ENCODE measurements around the gene MANSC4. TPM values are rescaled to one million over a fixed set of nuclear protein-coding genes. Genes with fewer than 3 reads are reported as not detected.

MANSC4 gene
- total and polyA plus RNA-seq, 2 donors (not counting 3 experiments of a cell fraction or from before 2014, with no cell fraction given): not detected

DNA sequence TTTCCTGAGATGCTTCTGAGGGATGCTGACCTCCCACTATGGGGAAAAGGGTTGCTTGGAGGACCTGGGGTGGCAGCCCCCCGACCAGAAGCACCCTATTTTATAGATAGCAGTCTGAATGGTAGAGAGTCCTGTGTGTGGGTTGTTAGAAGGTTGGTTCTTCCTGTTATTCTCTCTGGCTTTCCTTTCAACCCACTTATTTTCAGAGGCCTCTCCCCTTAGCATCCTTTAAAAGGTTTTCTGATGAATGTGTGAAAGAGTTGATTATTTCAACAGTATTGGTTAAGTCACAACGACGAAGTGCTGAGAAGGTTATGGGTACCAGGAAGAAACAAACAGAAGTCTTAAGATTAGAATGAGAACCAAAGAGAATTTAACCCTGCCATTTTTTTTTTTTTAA, 20.8 kb upstream of the MANSC4 start:
- Histone ChIP-seq H3K4me2 (ENCODE audit: insufficient read depth, low read length) (no peak overlapping the region), H3K9ac (replicated peaks; ENCODE audit: extremely low read depth, insufficient read depth, low read length) (no peak overlapping the region), H3K27me3 (ENCODE audit: control insufficient read depth in 2 of 2, insufficient read depth in 2 of 2, low read length in 2 of 2) (no peaks in the 10 kb centered on the region), H3K4me3 (replicated peaks in 1 of 3; ENCODE audit: insufficient read depth in 1 of 3, low read depth in 1 of 3, low read length in 3 of 3) (no peak overlapping the region), H3K36me3 (ENCODE audit: control insufficient read depth in 2 of 2, extremely low read depth in 1 of 2, insufficient read depth in 2 of 2, low read length in 2 of 2) (peaks cover 2 to 3% of the 10 kb centered on the region in 2 experiments), H2AFZ (ENCODE audit: low read depth, low read length) (no peak overlapping the region), H3K9me1 (replicated peaks; ENCODE audit: control insufficient read depth, extremely low read depth, insufficient read depth, low read length) (no peaks in the 10 kb centered on the region), H3K79me2 (ENCODE audit: control insufficient read depth, insufficient read depth, low read length) (no peaks in the 10 kb centered on the region), H3K9me3 (replicated peaks; ENCODE audit: control insufficient read depth, insufficient read depth, low read length) (no peaks in the 10 kb centered on the region), H3K4me1 (ENCODE audit: control insufficient read depth, extremely low read depth, insufficient read depth, low read length) (no peaks in the 10 kb centered on the region), H3K27ac (ENCODE audit: insufficient read depth, low read depth, low read length) (no peak overlapping the region), H4K20me1 (replicated peaks; ENCODE audit: control insufficient read depth, extremely low read depth, insufficient read depth, low read length) (no peaks in the 10 kb centered on the region)
- intact Hi-C loops (cut with micrococcal nuclease): no loop called here
- TF ChIP-seq POLR2AphosphoS5 (IDR thresholded peaks at IDR 0.05; ENCODE audit: insufficient read depth, low read depth, low read length): no peak
- no peak for TF ChIP-seq FOS (IDR thresholded peaks at IDR 0.05; ENCODE audit: borderline replicate concordance, insufficient read depth, low read length)
- TF ChIP-seq JUN (IDR thresholded peaks at IDR 0.05; ENCODE audit: borderline replicate concordance, insufficient read depth, insufficient read length, low read depth): no peak
- no peak for TF ChIP-seq MYC (IDR thresholded peaks at IDR 0.05; ENCODE audit: low read depth, low read length)
- no peak for TF ChIP-seq GATA2 (IDR thresholded peaks at IDR 0.05; ENCODE audit: insufficient read depth, insufficient read length, low read depth, low read length)
- TF ChIP-seq, protein P1, sequence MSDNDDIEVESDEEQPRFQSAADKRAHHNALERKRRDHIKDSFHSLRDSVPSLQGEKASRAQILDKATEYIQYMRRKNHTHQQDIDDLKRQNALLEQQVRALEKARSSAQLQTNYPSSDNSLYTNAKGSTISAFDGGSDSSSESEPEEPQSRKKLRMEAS (IDR thresholded peaks at IDR 0.05; ENCODE audit: insufficient read depth, insufficient read length): no peak
- ChIA-PET POLR2A (interaction anchor here (0.7 kb wide), 1 partner anchor 17 kb away, joined by 3 read pairs; no protein-coding TSS in a partner anchor), CTCF (no interaction called here)
- FAIRE-seq (no peak), DNase-seq (ENCODE audit: low read depth, low spot score) (no peak)
- BruUV-seq (replicated peaks): no TSS peak
- dilution Hi-C loops (cut with MboI; ENCODE audit: extremely low pct_ligation_motif_present, low sequenced_read_pairs): no loop called here

DNA sequence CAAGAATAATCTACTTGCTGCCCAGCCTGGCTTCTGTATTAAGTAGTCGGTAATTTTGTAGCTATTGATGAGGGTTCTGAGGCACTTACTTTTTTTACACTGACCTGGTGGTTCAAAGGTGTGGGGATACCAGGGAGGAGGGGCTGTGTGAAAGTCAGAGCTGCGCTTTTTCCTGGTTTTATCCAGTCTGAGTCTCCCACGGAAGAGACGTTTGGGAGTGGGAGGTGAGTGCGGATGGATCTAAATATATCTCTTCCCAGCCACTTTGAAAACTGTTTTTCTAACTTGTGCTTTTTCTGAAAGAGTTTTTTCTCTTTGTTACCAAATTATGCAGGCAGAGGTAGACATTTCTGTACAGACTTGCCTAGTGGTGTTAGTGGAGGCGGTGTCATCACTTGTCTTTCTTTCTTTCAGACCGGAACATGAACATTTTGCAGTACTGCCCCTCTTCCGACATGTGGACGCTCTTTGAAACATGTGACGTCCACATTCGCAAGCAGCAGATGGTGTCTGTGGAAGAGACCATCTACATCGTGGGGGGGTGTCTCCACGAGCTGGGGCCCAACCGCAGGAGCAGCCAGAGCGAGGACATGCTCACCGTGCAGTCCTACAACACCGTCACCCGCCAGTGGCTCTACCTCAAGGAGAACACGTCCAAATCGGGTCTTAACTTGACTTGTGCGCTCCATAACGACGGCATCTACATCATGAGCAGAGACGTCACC, 17.4 kb upstream of the MANSC4 start:
- DNase-seq (ENCODE audit: low read depth, low spot score): no peak
- Histone ChIP-seq H3K27me3 (ENCODE audit: control insufficient read depth in 2 of 2, insufficient read depth in 2 of 2, low read length in 2 of 2) (no peaks in the 10 kb centered on the region), H3K4me2 (ENCODE audit: insufficient read depth, low read length) (no peak overlapping the region), H4K20me1 (replicated peaks; ENCODE audit: control insufficient read depth, extremely low read depth, insufficient read depth, low read length) (no peaks in the 10 kb centered on the region), H3K9ac (replicated peaks; ENCODE audit: extremely low read depth, insufficient read depth, low read length) (no peak overlapping the region), H3K4me1 (ENCODE audit: control insufficient read depth, extremely low read depth, insufficient read depth, low read length) (no peaks in the 10 kb centered on the region), H3K36me3 (ENCODE audit: control insufficient read depth in 2 of 2, extremely low read depth in 1 of 2, insufficient read depth in 2 of 2, low read length in 2 of 2) (peaks cover 5 to 11% of the 10 kb centered on the region in 2 experiments), H3K79me2 (ENCODE audit: control insufficient read depth, insufficient read depth, low read length) (no peaks in the 10 kb centered on the region), H3K27ac (ENCODE audit: insufficient read depth, low read depth, low read length) (no peak overlapping the region), H3K9me3 (replicated peaks; ENCODE audit: control insufficient read depth, insufficient read depth, low read length) (no peaks in the 10 kb centered on the region), H3K4me3 (replicated peaks in 1 of 3; ENCODE audit: insufficient read depth in 1 of 3, low read depth in 1 of 3, low read length in 3 of 3) (no peak overlapping the region), H3K9me1 (replicated peaks; ENCODE audit: control insufficient read depth, extremely low read depth, insufficient read depth, low read length) (no peaks in the 10 kb centered on the region), H2AFZ (ENCODE audit: low read depth, low read length) (no peak overlapping the region)
- dilution Hi-C loops (cut with MboI; ENCODE audit: extremely low pct_ligation_motif_present, low sequenced_read_pairs): no loop called here
- CTCF ChIA-PET: interaction anchor here (3.1 kb wide), 1 partner anchor 10 kb away, joined by 7 read pairs; no protein-coding TSS in a partner anchor
- intact Hi-C loops (cut with micrococcal nuclease): no loop called here
- BruUV-seq (replicated peaks): no TSS peak
- TF ChIP-seq GATA2 (IDR thresholded peaks at IDR 0.05; ENCODE audit: insufficient read depth, insufficient read length, low read depth, low read length) (no peak), POLR2AphosphoS5 (IDR thresholded peaks at IDR 0.05; ENCODE audit: insufficient read depth, low read depth, low read length) (no peak), JUN (IDR thresholded peaks at IDR 0.05; ENCODE audit: borderline replicate concordance, insufficient read depth, insufficient read length, low read depth) (no peak), POLR2A (IDR thresholded peaks at IDR 0.05; ENCODE audit: low read depth, low read length) (no peak), MYC (IDR thresholded peaks at IDR 0.05; ENCODE audit: low read depth, low read length) (no peak), FOS (IDR thresholded peaks at IDR 0.05; ENCODE audit: borderline replicate concordance, insufficient read depth, low read length) (no peak)
- TF ChIP-seq, protein P2, sequence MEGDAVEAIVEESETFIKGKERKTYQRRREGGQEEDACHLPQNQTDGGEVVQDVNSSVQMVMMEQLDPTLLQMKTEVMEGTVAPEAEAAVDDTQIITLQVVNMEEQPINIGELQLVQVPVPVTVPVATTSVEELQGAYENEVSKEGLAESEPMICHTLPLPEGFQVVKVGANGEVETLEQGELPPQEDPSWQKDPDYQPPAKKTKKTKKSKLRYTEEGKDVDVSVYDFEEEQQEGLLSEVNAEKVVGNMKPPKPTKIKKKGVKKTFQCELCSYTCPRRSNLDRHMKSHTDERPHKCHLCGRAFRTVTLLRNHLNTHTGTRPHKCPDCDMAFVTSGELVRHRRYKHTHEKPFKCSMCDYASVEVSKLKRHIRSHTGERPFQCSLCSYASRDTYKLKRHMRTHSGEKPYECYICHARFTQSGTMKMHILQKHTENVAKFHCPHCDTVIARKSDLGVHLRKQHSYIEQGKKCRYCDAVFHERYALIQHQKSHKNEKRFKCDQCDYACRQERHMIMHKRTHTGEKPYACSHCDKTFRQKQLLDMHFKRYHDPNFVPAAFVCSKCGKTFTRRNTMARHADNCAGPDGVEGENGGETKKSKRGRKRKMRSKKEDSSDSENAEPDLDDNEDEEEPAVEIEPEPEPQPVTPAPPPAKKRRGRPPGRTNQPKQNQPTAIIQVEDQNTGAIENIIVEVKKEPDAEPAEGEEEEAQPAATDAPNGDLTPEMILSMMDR (IDR thresholded peaks at IDR 0.05; ENCODE audit: extremely low read depth in 1 of 2, insufficient read depth in 1 of 2, low read depth in 1 of 2, low read length in 2 of 2): no peak
- TF ChIP-seq, protein P1 (IDR thresholded peaks at IDR 0.05; ENCODE audit: insufficient read depth, insufficient read length): no peak
- no peak for FAIRE-seq
- POLR2A ChIA-PET: no interaction called here

Data from endothelial cell of umbilical vein (primary cell).